ENCODE measurements around the gene CXCR6. TPM values are rescaled to one million over a fixed set of nuclear protein-coding genes. Genes with fewer than 3 reads are reported as not detected.

The CXCR6 gene
- polyA plus RNA-seq, 1 of the 3 experiments (the other 2 are of a cell fraction), result not detected

- Histone ChIP-seq H3K27ac (ENCODE audit: low read depth in 2 of 2, low read length in 1 of 2) (no peak overlapping the region), H3K27me3 (ENCODE audit: insufficient read depth) (no peaks in the 10 kb centered on the region), H3K9me3 (no peaks in the 10 kb centered on the region), H3K4me1 (ENCODE audit: control insufficient read depth in 1 of 2, insufficient read depth in 2 of 2, low read depth in 1 of 2, low read length in 1 of 2) (no peaks in the 10 kb centered on the region), H4K20me1 (ENCODE audit: insufficient read depth) (no peaks in the 10 kb centered on the region), H3K4me2 (no peak overlapping the region), H3F3A (replicated peaks; ENCODE audit: insufficient read depth) (peaks cover 4% of the 10 kb centered on the region), H3K36me3 (replicated peaks in 1 of 2; ENCODE audit: control insufficient read depth in 1 of 2, insufficient read depth in 2 of 2, low read length in 1 of 2) (peaks cover 3 to 9% of the 10 kb centered on the region in 2 experiments), H3K9me2 (no peaks in the 10 kb centered on the region), H3K4me3 (ENCODE audit: low read depth in 2 of 2, low read length in 1 of 2) (no peak overlapping the region), H3K9ac (no peak overlapping the region), H3K79me2 (ENCODE audit: insufficient read depth) (no peaks in the 10 kb centered on the region), H2AFZ (ENCODE audit: low read depth) (no peak overlapping the region)
- ChIA-PET CTCF (no interaction called here), POLR2A (no interaction called here)
- 85% methylated on average over 4 of the region's 6 CpGs for WGBS (ENCODE audit: low lambda C conversion rate)
- TF ChIP-seq SMC3 (IDR thresholded peaks at IDR 0.05; ENCODE audit: low read depth, low read length), result no peak
- no peak for TF ChIP-seq GATA2 (CRISPR knock-in tag; IDR thresholded peaks at IDR 0.05)
- TF ChIP-seq TEAD4 (IDR thresholded peaks at IDR 0.05; ENCODE audit: borderline replicate concordance, insufficient read depth), result no peak
- no peak for TF ChIP-seq RFX5 (IDR thresholded peaks at IDR 0.05; ENCODE audit: low read length)
- no peak for TF ChIP-seq REST (IDR thresholded peaks at IDR 0.05; ENCODE audit: low read depth, low read length)
- no peak for TF ChIP-seq MAX (IDR thresholded peaks at IDR 0.05; ENCODE audit: low read depth)
- TF ChIP-seq RAD21 (IDR thresholded peaks at IDR 0.05; ENCODE audit: low read length), result no peak
- TF ChIP-seq MEF2A (IDR thresholded peaks at IDR 0.05; ENCODE audit: borderline replicate concordance, low read depth), result no peak
- no peak for TF ChIP-seq RXRA (IDR thresholded peaks at IDR 0.05; ENCODE audit: borderline replicate concordance, low read depth)
- no peak for TF ChIP-seq CTCF (IDR thresholded peaks at IDR 0.05)
- TF ChIP-seq MXI1 (IDR thresholded peaks at IDR 0.05; ENCODE audit: low read depth, low read length), result no peak
- no peak for DNase-seq
Observed at GRCh38 chr3:45917146-45917898, 25.9 kb upstream of the CXCR6 start.

Data from SK-N-SH (cell line).